T-cell (primary cell): Measurements from ENCODE around the gene PDE4C. TPM values are rescaled to one million over a fixed set of nuclear protein-coding genes. Genes with fewer than 3 reads are reported as not detected.

ENCODE experiments used
- ATAC-seq, 4 experiments: fragments of 200-7000 bp in 3 of 4; fragments of 150-1000 bp in 1 of 4; cut with Tn5 transposase; replicated peaks in 1 of 4; 1 replicate in 3 of 4; 2 replicates in 1 of 4; pipeline ENCODE4 v1.10.0; 2021; ENCODE audit warnings: moderate library complexity in 3 of 4, mild to moderate bottlenecking in 2 of 4, moderate number of reproducible peaks in 1 of 4
- CTCF ChIA-PET, 2 donors: fragments of 300-600 bp; sonication (Branson Sonifier 250); formaldehyde crosslinking; loops; one replicate each; lab custom pipeline; 2022; ENCODE audit warnings: antibody characterized with exemption in 2 of 2; lab: Charles Lee
- POLR2A ChIA-PET, 2 donors: fragments of 300-600 bp; sonication (Branson Sonifier 250); formaldehyde crosslinking; loops; one replicate each; lab custom pipeline; 2022; ENCODE audit warnings: antibody characterized with exemption in 2 of 2; lab: Charles Lee
- DNase-seq, 35 experiments: peaks; one replicate each; pipeline versions ENCODE4 v3.0.0 to v3.0.0-alpha.2; 2013 to 2023
- H3K27ac ChIP-seq: one replicate; pipeline ENCODE4 v1.5.1; 2013; ENCODE audit warnings: low read length
- H3K27me3 ChIP-seq, 2 experiments: replicated peaks in 1 of 2; 1 replicate in 1 of 2; 2 replicates in 1 of 2; pipeline versions ENCODE4 v1.6.1 to v1.7.0; 2013; ENCODE audit warnings: low read length in 1 of 2, mixed read lengths in 1 of 2; ENCODE audit not compliant: control insufficient read depth in 2 of 2, insufficient read depth in 2 of 2; ENCODE audit errors: extremely low read depth in 1 of 2
- H3K36me3 ChIP-seq, 2 donors: 1 replicate in 1 of 2; 2 replicates in 1 of 2; pipeline versions ENCODE4 v1.6.1 to v1.7.0; 2013; ENCODE audit warnings: low read length in 1 of 2; ENCODE audit not compliant: control insufficient read depth in 2 of 2, insufficient read depth in 1 of 2; ENCODE audit errors: extremely low read depth in 1 of 2
- H3K4me1 ChIP-seq, 2 experiments: 1 replicate in 1 of 2; 2 replicates in 1 of 2; pipeline versions ENCODE4 v1.6.1 to v1.7.0; 2013; ENCODE audit warnings: low read length in 2 of 2, mixed read lengths in 1 of 2; ENCODE audit not compliant: insufficient read depth in 2 of 2, control insufficient read depth in 1 of 2; ENCODE audit errors: extremely low read depth in 1 of 2
- H3K4me3 ChIP-seq, 2 donors: 1 replicate in 1 of 2; 2 replicates in 1 of 2; pipeline versions ENCODE4 v1.5.1 to v1.7.0; 2013; ENCODE audit warnings: mild to moderate bottlenecking in 2 of 2, low read length in 1 of 2, moderate library complexity in 1 of 2; ENCODE audit not compliant: control insufficient read depth in 1 of 2; ENCODE audit errors: extremely low read depth in 1 of 2
- H3K9me3 ChIP-seq: 2 replicates; pipeline ENCODE4 v1.7.0; 2013
- H3K27ac Mint-ChIP-seq, 2 donors: one replicate each; pipeline ENCODE4 v1.8.0; 2020 to 2021; ENCODE audit warnings: mild to moderate bottlenecking in 2 of 2, mixed read lengths in 2 of 2
- H3K27me3 Mint-ChIP-seq, 2 donors: one replicate each; pipeline ENCODE4 v1.8.0; 2021 to 2022; ENCODE audit warnings: mixed read lengths in 2 of 2
- H3K36me3 Mint-ChIP-seq: one replicate; pipeline ENCODE4 v1.8.0; 2021; ENCODE audit warnings: mixed read lengths
- H3K4me1 Mint-ChIP-seq, 3 donors: one replicate each; pipeline ENCODE4 v1.8.0; 2020 to 2022; ENCODE audit warnings: mixed read lengths in 3 of 3, mild to moderate bottlenecking in 1 of 3
- H3K4me3 Mint-ChIP-seq, 3 donors: one replicate each; pipeline ENCODE4 v1.8.0; 2020 to 2022; ENCODE audit warnings: mild to moderate bottlenecking in 3 of 3, mixed read lengths in 3 of 3, moderate library complexity in 3 of 3
- H3K9me3 Mint-ChIP-seq, 3 donors: one replicate each; pipeline ENCODE4 v1.8.0; 2020 to 2022; ENCODE audit warnings: mixed read lengths in 3 of 3
- WGBS: methylation state at CpG from one replicate; pipeline ENCODE4 v1.1.5; 2013; ENCODE audit warnings: missing lambda C conversion rate; ENCODE audit not compliant: insufficient coverage; 5-methylcytosine and 5-hydroxymethylcytosine counted together
- total RNA-seq, 35 experiments: library from RNA in 6 of 35; stranded (reverse) in 6 of 35; fragments of 120-200 nt in 1 of 35; gene quantifications; one replicate each; pipeline versions ENCODE4 v1.2.1 to v1.2.4 and lab custom pipeline; 2013 to 2026

PDE4C gene
- total RNA-seq, 5 donors from 2014 or later (not counting 1 experiment from before 2014, with no cell fraction given) = not detected

DNA sequence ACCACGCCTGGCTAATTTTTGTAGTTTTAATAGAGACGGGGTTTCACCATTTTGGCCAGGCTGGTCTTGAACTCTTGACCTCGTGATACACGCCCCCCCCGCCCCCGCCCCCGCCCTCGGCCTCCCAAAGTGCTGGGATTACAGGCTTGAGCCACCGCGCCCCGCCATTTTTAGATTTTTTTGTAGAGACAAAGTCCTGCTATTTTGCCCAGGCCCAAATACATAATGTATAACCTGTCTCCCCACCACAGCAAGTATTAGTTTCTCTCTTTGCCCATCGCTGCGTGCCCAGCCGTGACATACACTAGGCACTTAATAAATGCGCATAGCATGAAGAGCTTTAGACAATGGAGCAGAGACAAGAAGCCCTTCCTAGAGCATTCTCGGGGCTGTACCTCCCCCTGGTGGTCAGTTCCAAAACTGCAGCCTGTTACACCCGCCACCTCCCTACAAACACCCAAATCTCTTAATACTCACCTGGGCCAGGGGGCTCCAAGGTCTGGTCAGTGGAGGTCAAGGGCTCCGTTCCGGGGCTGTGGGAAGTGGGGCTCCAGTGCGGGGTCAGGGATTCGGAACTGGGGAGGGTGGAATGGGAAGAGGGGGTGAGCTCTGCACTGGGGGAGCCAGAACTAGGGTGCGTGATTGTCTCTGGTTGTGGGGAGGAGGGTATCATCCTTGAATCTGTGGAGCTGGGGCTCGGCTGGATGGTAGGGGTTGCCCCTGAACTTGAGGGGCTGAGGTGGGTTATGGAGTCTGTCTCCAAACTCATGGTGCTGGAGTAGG lies 25.5 kb upstream of the PDE4C start:
- no peak overlapping the region for H3K4me3 Mint-ChIP-seq
- DNase-seq = peak; percentile 41 to 90 (median 74)
- Histone ChIP-seq H3K4me1 (peaks cover 0 to 5% of the 10 kb centered on the region in 2 experiments), H3K9me3 (no peaks in the 10 kb centered on the region), H3K27me3 (peaks cover 0 to 57% of the 10 kb centered on the region in 2 experiments), H3K4me3 (no peak overlapping the region), H3K27ac (no peak overlapping the region), H3K36me3 (no peaks in the 10 kb centered on the region)
- H3K36me3 Mint-ChIP-seq = no peaks in the 10 kb centered on the region
- no peak overlapping the region for H3K27ac Mint-ChIP-seq
- POLR2A ChIA-PET = interaction anchor here in 1 of 2 donors (0.5 kb wide), 1 partner anchor 39 kb away, joined by 3 read pairs; no protein-coding TSS in a partner anchor
- CTCF ChIA-PET = interaction anchor here (0.5 to 4.7 kb wide), 10 partner anchors 17 to 92 kb away, joined by 3 to 33 read pairs (median 4); partner anchors contain the start of gene MPV17L2 (in 1 of the 2)
- H3K9me3 Mint-ChIP-seq = no peaks in the 10 kb centered on the region
- 27% methylated on average over 13 of the region's 23 CpGs for WGBS
- peak; percentile 72 to 86 (median 83) for ATAC-seq
- peaks cover 3 to 13% (median 4%) of the 10 kb centered on the region in 3 donors for H3K4me1 Mint-ChIP-seq
- H3K27me3 Mint-ChIP-seq = peaks cover 26 to 30% of the 10 kb centered on the region in 2 donors

DNA sequence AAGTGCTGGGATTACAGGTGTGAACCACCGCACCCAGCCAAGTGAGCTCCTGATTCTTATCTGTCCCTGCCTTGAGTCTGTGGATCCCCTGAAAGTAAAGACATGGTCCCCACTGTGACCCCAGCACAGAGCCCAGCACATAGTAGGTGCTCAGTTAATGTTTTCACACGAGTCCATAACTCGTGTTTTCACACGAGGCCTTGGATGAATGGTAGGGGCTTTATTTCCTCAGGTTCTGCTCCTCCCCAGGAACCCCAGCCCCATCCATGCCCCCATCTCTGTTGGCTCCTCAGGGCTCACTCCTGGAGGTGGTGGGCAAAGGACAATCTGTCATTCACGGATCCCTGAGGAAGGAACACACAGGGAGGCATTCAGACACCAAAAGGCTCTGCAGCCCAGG lies 23.6 kb upstream of the PDE4C start:
- peaks cover 0 to 5% of the 10 kb centered on the region in 2 experiments for H3K4me1 ChIP-seq
- no peaks in the 10 kb centered on the region for H3K9me3 ChIP-seq
- peaks cover 2 to 7% (median 3%) of the 10 kb centered on the region in 3 donors for H3K4me1 Mint-ChIP-seq
- DNase-seq (no peak), ATAC-seq (no peak)
- no peak overlapping the region for H3K4me3 Mint-ChIP-seq
- H3K9me3 Mint-ChIP-seq = no peaks in the 10 kb centered on the region
- H3K36me3 Mint-ChIP-seq = no peaks in the 10 kb centered on the region
- no peaks in the 10 kb centered on the region for H3K36me3 ChIP-seq
- H3K4me3 ChIP-seq = no peak overlapping the region
- H3K27ac Mint-ChIP-seq = no peak overlapping the region
- peaks cover 0 to 49% of the 10 kb centered on the region in 2 experiments for H3K27me3 ChIP-seq
- peaks cover 22 to 27% of the 10 kb centered on the region in 2 donors for H3K27me3 Mint-ChIP-seq
- POLR2A ChIA-PET = no interaction called here
- no peak overlapping the region for H3K27ac ChIP-seq
- CTCF ChIA-PET = interaction anchor here in 1 of 2 donors (0.8 kb wide), 1 partner anchor 42 kb away, joined by 4 read pairs; no protein-coding TSS in a partner anchor
- 90% methylated on average over 2 of the region's 5 CpGs for WGBS

DNA sequence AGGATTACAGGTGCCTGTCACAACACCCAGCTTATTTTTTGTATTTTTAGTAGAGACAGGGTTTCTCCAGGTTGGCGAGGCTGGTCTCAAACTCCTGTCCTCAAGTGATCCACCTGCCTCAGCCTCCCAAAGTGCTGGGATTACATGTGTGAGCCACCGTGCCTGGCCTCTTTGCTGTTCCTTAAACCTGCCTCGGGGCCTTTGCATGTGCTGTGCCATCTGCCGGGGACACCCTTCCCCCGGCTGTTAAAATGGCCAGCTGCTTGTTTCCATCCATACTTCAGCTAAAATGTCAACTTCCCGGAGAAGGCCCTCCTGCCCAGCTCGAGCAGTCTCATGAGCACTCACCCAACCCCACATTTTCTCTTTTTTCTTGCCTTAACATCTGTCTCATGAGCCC lies 19.1 kb upstream of the PDE4C start:
- H3K9me3 ChIP-seq = no peaks in the 10 kb centered on the region
- H3K36me3 Mint-ChIP-seq = no peaks in the 10 kb centered on the region
- no peak overlapping the region for H3K27ac ChIP-seq
- DNase-seq (no peak), ATAC-seq (no peak)
- no peaks in the 10 kb centered on the region for H3K9me3 Mint-ChIP-seq
- H3K4me1 ChIP-seq = no peaks in the 10 kb centered on the region
- no peak overlapping the region for H3K4me3 Mint-ChIP-seq
- ChIA-PET CTCF (interaction anchor here in 1 of 2 donors (0.7 kb wide), 1 partner anchor 56 kb away, joined by 5 read pairs; no protein-coding TSS in a partner anchor), POLR2A (no interaction called here)
- peaks cover 0 to 2% of the 10 kb centered on the region in 2 donors for H3K27me3 Mint-ChIP-seq
- no peaks in the 10 kb centered on the region for H3K4me1 Mint-ChIP-seq
- WGBS = 60% methylated on average over 6 of the region's 7 CpGs
- H3K27me3 ChIP-seq = peaks cover 0 to 28% of the 10 kb centered on the region in 2 experiments
- no peak overlapping the region for H3K27ac Mint-ChIP-seq
- H3K4me3 ChIP-seq = no peak overlapping the region
- no peaks in the 10 kb centered on the region for H3K36me3 ChIP-seq

DNA sequence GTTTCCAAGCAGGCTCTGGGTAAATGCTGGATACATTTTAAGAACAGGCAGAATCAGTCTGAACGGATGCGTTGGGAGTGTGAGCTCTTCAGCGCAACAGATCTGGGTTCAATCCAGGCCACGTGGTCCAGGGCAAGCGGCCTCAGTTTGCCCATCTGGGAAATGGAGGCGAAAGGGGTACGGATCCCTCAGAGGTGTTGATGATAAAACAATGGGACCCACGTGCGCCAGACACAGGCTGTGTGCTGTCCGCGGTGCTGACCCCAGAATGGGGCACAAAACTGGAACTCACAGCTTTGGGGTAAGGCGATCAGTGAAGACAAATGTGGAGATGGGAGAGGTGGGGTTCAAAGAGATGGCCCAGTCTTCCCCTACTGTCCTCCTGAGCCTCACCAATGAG lies 13.1 kb upstream of the PDE4C start:
- Mint-ChIP-seq H3K27ac (no peak overlapping the region), H3K36me3 (no peaks in the 10 kb centered on the region), H3K27me3 (peaks cover 19 to 33% of the 10 kb centered on the region in 2 donors), H3K9me3 (no peaks in the 10 kb centered on the region), H3K4me3 (no peak overlapping the region), H3K4me1 (no peaks in the 10 kb centered on the region)
- Histone ChIP-seq H3K36me3 (no peaks in the 10 kb centered on the region), H3K9me3 (no peaks in the 10 kb centered on the region), H3K4me3 (no peak overlapping the region), H3K27me3 (peaks cover 0 to 45% of the 10 kb centered on the region in 2 experiments), H3K27ac (no peak overlapping the region), H3K4me1 (no peaks in the 10 kb centered on the region)
- ChIA-PET CTCF (interaction anchor here in 1 of 2 donors (0.5 kb wide), 1 partner anchor 133 kb away, joined by 3 read pairs; no protein-coding TSS in a partner anchor), POLR2A (no interaction called here)
- 31% methylated on average over 8 of the region's 12 CpGs for WGBS
- DNase-seq = no peak
- no peak for ATAC-seq

DNA sequence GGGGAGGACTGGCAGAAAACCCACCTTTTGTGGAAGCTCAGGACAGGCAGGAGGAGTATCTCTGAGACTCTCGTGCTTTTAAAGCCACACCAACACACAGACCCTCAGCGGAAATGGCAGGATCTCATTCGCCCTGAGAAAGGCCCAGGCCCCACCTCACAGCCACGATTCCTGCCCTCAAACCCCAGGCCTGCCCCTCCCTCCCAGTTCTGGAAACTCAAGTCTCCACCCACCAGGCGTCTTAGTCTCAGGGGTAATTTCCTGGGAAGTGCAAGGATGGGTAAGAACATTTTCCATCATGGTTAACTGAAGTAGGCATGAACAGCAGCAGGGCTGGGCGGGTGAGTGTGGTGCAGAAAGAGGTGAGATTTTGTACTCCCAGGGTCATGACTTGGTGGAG lies 8.0 kb upstream of the PDE4C start:
- no peaks in the 10 kb centered on the region for H3K36me3 Mint-ChIP-seq
- ChIA-PET CTCF (no interaction called here), POLR2A (no interaction called here)
- Histone ChIP-seq H3K27me3 (peaks cover 0 to 83% of the 10 kb centered on the region in 2 experiments), H3K4me1 (peaks cover 0 to 8% of the 10 kb centered on the region in 2 experiments), H3K9me3 (no peaks in the 10 kb centered on the region), H3K36me3 (no peaks in the 10 kb centered on the region), H3K4me3 (no peak overlapping the region), H3K27ac (no peak overlapping the region)
- WGBS = 50% methylated on average over 1 of the region's 6 CpGs
- peaks cover 0 to 4% (median 3%) of the 10 kb centered on the region in 3 donors for H3K4me1 Mint-ChIP-seq
- H3K4me3 Mint-ChIP-seq = no peak overlapping the region
- no peak overlapping the region for H3K27ac Mint-ChIP-seq
- peaks cover 0 to 5% (median 0%) of the 10 kb centered on the region in 3 donors for H3K9me3 Mint-ChIP-seq
- peaks cover 54 to 73% of the 10 kb centered on the region in 2 donors for H3K27me3 Mint-ChIP-seq
- DNase-seq (no peak), ATAC-seq (no peak)

DNA sequence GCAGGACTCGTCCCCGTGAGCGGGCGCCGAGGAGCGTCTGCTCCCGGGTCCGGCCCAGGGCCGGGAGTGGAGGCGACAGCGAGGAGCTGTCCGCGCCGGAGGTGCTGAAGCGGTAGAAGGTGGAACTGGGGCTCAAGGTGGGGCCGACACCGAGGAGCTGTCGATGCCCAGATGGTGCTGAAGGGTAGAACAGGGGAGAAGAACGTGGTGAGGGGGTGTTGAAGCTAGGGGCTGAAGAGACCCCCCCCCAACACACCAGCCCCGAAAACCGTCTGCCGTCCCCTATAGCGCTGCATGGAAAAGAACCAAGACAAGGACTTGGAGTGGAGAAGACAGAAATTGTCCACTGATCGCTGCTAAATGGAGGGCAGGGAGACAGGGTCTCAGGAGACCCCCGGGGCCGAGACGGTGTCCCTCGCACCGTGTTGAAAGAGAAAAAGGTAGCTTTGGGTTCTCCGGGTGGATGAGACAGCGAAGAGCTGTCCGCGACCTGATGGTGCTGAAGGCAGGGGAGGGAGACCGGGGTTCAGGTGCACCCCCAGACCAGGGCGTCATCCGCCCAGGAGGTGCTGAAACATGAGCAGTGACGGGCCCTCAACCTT lies 7.1 kb upstream of the PDE4C start:
- Histone ChIP-seq H3K27ac (no peak overlapping the region), H3K4me3 (no peak overlapping the region), H3K27me3 (peaks cover 0 to 86% of the 10 kb centered on the region in 2 experiments), H3K4me1 (peaks cover 0 to 8% of the 10 kb centered on the region in 2 experiments), H3K36me3 (no peaks in the 10 kb centered on the region), H3K9me3 (no peaks in the 10 kb centered on the region)
- Mint-ChIP-seq H3K27me3 (peaks cover 54 to 72% of the 10 kb centered on the region in 2 donors), H3K4me1 (peaks cover 0 to 4% (median 3%) of the 10 kb centered on the region in 3 donors), H3K4me3 (no peak overlapping the region), H3K9me3 (peaks cover 0 to 5% (median 0%) of the 10 kb centered on the region in 3 donors), H3K36me3 (no peaks in the 10 kb centered on the region), H3K27ac (peak overlapping the region in 1 of 2 donors; percentile 59)
- DNase-seq (peak in 29 of 35 experiments; percentile 16 to 71 (median 38)), ATAC-seq (peak in 3 of 4 experiments; percentile 48 to 76 (median 49))
- WGBS = 30% methylated on average over 20 of the region's 37 CpGs
- ChIA-PET CTCF (interaction anchor here in 1 of 2 donors (0.6 kb wide), 1 partner anchor 502 kb away, joined by 4 read pairs; no protein-coding TSS in a partner anchor), POLR2A (interaction anchor here in 1 of 2 donors (0.7 kb wide), 1 partner anchor 489 kb away, joined by 7 read pairs; no protein-coding TSS in a partner anchor)
